ENCODE measurements around the gene DCTPP1.

- TF ChIP-seq, protein P1, sequence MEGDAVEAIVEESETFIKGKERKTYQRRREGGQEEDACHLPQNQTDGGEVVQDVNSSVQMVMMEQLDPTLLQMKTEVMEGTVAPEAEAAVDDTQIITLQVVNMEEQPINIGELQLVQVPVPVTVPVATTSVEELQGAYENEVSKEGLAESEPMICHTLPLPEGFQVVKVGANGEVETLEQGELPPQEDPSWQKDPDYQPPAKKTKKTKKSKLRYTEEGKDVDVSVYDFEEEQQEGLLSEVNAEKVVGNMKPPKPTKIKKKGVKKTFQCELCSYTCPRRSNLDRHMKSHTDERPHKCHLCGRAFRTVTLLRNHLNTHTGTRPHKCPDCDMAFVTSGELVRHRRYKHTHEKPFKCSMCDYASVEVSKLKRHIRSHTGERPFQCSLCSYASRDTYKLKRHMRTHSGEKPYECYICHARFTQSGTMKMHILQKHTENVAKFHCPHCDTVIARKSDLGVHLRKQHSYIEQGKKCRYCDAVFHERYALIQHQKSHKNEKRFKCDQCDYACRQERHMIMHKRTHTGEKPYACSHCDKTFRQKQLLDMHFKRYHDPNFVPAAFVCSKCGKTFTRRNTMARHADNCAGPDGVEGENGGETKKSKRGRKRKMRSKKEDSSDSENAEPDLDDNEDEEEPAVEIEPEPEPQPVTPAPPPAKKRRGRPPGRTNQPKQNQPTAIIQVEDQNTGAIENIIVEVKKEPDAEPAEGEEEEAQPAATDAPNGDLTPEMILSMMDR (IDR thresholded peaks at IDR 0.05; ENCODE audit: low read length): peak; percentile 44; the same call in 1 of the 2 replicates
- TF ChIP-seq EZH2 (IDR thresholded peaks at IDR 0.05; ENCODE audit: borderline replicate concordance, low read length): no peak
These were observed 669 bp upstream of the DCTPP1 start for GRCh38 chr16:30430428-30430970.

Measured in OCI-LY1 (cell line).